Coronary artery (tissue), 2 donors: ENCODE results near the gene CCDC137.

Source experiments
- DNase-seq: peaks from one replicate; pipeline ENCODE4 v3.0.0-alpha.2; 2017; ENCODE audit warnings: low spot score
- H3K27ac ChIP-seq, 2 donors: fragments of 200-600 bp; sonication (generic); one replicate each; pipeline ENCODE4 v1.5.1; 2016 to 2019
- H3K4me3 ChIP-seq: fragments of 200-600 bp; sonication (generic); 2 replicates; pipeline ENCODE4 v1.5.1; 2016; ENCODE audit warnings: mild to moderate bottlenecking, moderate library complexity
- CTCF ChIP-seq: fragments of 200-600 bp; sonication (generic); IDR thresholded peaks from one replicate; pipeline ENCODE4 v1.5.1; 2019; ENCODE audit warnings: antibody characterized with exemption

The CCDC137 gene

GRCh38 chr17:81717049-81717765 is 50.7 kb downstream of the CCDC137 start:
- no peak overlapping the region for H3K27ac ChIP-seq
- no peak overlapping the region for H3K4me3 ChIP-seq
- TF ChIP-seq CTCF = no peak
- no peak for DNase-seq

- DNase-seq = no peak
- no peak overlapping the region for H3K27ac ChIP-seq
- TF ChIP-seq CTCF = no peak
- no peak overlapping the region for H3K4me3 ChIP-seq
Measured at GRCh38 chr17:81717766-81718089, 51.2 kb downstream of the CCDC137 start.

- Histone ChIP-seq H3K27ac (no peak overlapping the region), H3K4me3 (no peak overlapping the region)
- no peak for TF ChIP-seq CTCF
- no peak for DNase-seq
Measured at GRCh38 chr17:81719410-81720266, 53.1 kb downstream of the CCDC137 start.

GRCh38 chr17:81720267-81721071 is 53.9 kb downstream of the CCDC137 start:
- DNase-seq = no peak
- Histone ChIP-seq H3K4me3 (no peak overlapping the region), H3K27ac (no peak overlapping the region)
- TF ChIP-seq CTCF = no peak

GRCh38 chr17:81722184-81723120 is 55.9 kb downstream of the CCDC137 start:
- no peak for TF ChIP-seq CTCF
- no peak for DNase-seq
- Histone ChIP-seq H3K27ac (no peak overlapping the region), H3K4me3 (no peak overlapping the region)
